Stimulated activated CD8-positive, alpha-beta memory T cell treated with anti-CD3 and anti-CD28 coated beads, Interleukin-15, amount 100 ng/mL, for 48 hours (primary cell): Measurements from ENCODE around the gene ACER3.
"Not testable (repeated sequence)": the region's sequence is repeated elsewhere in the genome, so short reads cannot be mapped to it uniquely, and the experiment has no call there.

Source experiments
- DNase-seq, 2 donors: peaks; one replicate each; pipeline ENCODE4 v3.0.0-alpha.2; 2020; ENCODE audit warnings: low read depth in 2 of 2

ACER3 gene

DNA sequence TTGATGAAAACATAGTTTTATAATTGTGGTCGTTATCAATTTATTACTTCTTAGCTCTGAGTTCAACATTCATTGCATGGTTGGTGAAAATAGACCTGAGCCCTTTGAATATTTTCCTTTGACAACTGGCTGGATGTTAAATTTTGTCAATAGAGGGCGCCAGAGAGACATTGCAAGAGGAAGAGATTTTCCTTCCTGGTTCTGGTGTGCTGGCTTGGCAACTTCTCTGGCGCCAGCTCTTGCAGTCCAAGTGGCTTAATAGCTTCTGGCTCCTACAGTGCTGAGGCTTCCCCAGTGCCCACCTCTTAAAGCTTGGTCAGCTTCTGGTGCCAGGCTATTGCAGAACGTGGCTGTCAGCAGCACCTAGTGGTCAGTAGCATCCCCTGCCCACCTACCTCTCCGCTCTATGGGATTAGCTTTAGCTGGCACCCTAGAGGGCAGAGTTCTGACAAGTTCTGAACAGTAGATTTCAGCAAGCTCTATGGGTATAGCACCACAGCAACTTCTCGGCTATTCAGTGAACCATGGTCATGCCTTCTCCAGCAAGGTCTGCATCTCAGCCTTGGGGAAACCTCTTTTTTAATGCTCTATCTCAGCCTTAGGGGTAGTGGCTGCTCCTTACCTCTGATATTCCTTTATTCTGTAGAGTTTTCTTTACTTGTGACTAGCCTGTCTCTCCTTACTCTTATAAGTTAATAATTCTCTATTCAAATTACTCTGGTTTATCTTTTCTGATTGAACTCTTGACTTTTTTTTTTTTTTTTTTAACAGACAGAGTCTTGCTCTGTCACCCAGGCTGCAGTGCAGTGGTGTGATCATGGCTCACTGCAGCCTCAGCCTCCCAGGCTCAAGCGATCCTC is 59.4 kb downstream of the ACER3 start:
- peak; percentile 8 to 19 for DNase-seq

GRCh38 chr11:76927160-76927559 is 66.4 kb downstream of the ACER3 start:
- DNase-seq, result no peak

DNA sequence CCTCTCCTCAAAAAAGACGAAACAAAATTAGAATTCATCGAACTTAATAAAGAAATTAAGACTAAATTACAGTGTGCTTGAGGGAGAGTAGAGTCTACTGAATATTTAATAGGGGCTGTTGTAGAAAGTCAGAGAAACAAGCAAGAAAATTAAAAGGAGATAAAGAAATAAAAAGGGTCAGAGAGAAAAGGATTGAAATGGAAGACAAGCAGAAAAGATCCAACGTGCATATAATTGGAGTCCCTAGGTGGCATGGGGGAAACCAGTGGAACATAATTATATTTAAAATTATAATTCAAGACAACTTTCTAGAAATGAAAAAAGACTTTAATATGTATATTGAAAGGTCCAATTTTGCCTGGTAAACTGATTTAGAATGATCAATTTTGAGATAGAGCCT is 74.3 kb downstream of the ACER3 start:
- no peak for DNase-seq

DNA sequence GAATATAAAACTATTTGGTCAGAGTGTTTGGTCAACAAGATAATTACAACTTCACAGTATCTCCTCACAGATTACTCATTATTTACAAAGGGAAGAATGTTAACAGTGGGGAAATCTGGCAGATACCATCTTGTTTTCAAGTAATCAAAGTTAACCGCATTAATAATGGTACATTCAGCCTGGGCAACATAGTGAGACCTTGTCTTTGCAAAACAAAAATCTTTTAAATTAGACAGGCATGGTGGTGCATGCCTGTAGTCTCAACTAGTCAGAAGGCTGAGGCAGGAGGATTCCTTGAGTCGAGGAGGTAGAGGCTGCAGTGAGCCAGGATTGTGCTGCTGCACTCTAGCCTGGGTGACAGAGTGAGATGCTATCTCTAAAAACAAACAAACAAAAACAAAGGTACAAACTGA is 78.5 kb downstream of the ACER3 start:
- DNase-seq, result no peak

GRCh38 chr11:76944225-76944624 is 83.5 kb downstream of the ACER3 start:
- no peak for DNase-seq

GRCh38 chr11:76946223-76946622 is 85.5 kb downstream of the ACER3 start:
- DNase-seq, result no peak

DNA sequence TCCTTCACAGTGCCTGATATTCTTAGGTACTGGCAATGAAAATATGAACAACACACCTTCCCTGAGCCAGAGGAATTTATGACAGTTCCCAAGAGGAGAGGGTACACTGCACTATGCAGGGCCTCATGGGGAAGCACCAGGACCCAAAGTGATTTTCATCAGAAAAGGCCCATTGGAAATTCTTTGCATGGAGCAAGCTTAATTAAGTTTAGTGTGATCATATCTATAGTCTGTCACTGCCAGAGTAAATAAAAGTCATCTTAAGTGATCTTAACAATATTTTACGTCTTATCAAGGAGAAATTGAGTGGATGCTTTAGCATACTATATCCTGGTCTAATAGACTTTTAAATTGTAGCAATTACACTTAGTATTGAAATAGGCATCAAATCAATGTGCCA is 86.5 kb downstream of the ACER3 start:
- no peak for DNase-seq

GRCh38 chr11:76947800-76948199 is 87.1 kb downstream of the ACER3 start:
- no peak for DNase-seq

DNA sequence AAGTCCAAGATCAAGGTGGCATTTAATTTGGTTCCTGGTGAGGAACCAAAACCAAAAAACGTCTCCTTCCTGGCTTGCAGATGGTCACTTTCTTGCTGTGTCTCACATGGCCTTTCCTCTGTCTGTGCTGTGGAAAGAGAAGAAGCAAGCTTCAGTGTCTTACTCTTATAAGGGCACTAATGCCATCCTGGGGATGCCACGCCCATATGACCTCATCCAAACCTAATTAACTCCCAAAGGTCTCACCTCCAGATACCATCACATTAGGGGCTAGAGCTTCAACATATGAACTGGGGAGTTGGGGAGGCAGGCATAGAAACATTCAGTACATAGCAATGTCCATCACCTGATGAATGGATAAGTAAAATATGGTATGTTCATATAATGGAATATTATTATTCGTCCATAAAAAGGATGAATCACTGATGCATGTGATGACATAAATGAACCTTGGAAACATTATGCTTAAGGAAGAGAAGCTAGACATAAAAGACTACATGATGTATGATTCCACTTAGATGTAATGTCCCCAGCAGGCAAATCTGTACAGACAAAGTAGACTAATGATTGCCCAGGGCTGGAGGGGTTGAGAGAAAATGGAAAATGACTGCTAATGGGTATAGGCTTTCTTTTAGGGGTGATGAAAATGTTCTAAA is 94.9 kb downstream of the ACER3 start:
- DNase-seq, result no peak

DNA sequence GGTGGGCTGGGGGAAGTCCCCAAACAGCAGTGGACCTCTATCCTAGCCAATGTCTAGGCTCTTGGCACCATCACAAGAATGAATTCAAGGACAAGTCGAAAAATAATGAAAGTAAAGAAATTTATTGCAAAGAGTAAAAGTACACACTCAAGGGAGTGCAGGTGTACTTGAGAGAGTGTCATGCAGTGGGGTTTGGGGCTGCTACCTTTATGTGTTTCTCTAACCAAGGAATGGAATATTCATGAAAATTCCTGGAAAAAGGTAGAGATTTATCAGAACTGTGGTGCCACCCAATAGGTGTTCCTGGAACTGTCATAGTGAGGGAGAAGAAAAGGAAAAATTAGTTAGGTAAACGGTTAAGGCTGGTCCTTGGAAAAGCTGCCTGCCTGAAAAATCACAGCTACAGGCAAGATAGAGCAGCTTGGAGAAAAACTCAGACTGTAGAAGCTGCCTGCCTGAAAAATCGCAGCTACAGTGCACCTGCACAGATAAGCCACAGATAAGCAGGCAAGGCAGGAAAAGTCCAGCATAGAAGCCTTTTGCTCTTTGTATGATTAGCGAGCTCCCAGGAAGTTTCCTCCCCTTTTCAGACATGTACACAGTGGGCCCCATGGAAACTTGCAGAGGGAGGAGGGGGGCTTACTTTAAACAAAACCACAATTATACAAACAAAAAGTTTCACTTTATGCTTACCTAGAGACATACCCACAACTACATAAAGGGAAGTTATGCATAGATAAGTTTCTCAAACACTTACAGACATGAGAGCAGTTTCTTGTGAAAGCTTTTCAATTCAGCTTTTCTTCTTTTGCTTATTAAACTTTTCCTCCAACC is 102.1 kb downstream of the ACER3 start:
- no peak for DNase-seq

DNA sequence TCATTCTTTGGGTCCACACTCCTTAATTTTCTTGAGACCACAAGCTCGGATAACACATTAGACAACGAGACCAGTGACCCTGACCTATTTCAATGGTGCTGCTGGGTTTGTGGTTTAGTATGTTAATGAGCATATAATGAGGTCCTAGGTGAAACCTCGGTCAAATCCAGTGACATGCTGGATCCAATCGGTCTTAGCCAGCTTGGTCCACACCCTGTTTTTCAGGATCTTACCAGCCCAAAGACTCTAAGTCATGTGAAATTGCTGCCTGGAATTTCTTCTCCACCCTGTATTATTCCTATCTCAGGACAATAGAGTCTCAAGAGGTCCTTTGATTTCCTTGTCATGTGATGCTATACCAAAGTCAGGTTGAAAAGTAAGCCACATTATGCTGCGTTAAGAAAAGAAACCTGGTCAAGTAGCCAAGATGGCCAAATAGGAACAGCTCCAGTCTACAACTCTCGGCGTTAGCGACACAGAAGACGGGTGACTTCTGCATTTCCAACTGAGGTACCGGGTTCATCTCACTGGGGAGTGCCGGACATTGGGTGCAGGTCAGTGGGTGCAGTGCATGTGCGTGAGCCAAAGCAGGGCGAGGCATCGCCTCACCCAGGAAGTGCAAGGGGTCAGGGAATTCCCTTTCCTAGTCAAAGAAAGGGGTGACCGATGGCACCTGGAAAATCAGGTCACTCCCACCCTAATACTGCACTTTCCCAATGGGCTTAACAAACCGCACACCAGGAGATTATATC is 102.9 kb downstream of the ACER3 start:
- not testable (repeated sequence) for DNase-seq

DNA sequence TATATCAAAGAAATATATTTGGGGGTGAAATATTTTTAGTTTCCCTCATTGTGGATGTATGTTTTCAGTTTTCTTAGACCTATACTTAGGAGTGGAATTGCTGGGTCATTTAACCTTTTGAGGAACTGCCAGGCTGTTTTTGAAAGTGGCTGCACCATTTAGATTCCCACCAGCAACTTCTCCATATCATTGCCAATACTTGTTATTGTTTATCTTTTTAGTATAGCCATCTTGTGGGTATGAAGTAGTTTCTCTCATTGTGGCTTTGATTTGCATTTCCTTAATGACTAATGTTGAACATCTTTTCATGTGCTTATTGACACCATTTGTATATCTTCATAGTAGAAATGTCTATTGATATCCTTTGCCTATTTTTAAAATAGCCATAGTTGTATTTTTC is 111.3 kb downstream of the ACER3 start:
- DNase-seq, result no peak

DNA sequence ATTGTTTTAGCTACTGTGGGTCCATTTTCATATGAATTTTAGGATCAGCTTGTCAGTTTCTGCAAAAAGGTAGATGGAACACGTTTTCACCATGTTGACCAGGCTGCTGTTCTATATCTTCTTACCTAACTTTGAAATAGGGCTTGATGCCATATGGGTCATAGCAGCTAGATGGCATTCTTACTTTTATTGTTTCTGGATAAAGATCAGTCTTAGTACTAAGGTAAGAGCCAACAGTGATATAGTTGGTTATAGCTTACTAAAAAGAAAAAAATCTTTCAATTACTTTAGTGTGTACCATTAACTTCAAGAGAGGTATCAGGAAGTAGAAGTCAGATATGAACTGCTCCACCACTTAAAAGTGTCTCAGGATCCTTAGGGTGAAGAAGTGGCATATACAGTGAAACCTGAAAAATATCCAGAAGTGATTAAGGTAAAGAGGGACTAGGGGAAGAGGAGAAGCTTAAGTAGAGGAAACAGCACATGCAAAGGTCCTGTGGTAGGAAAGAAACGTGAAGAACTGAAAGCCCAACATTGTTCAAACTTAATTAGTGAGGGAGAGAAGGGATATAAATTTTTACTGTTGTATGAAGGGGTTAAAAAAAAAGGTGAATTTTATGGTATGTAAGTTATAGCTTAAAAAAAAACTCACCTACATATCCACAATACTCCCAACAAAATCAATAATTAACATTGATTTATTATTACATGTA is 113.6 kb downstream of the ACER3 start:
- no peak for DNase-seq

GRCh38 chr11:76975513-76975912 is 114.8 kb downstream of the ACER3 start:
- DNase-seq, result no peak

DNA sequence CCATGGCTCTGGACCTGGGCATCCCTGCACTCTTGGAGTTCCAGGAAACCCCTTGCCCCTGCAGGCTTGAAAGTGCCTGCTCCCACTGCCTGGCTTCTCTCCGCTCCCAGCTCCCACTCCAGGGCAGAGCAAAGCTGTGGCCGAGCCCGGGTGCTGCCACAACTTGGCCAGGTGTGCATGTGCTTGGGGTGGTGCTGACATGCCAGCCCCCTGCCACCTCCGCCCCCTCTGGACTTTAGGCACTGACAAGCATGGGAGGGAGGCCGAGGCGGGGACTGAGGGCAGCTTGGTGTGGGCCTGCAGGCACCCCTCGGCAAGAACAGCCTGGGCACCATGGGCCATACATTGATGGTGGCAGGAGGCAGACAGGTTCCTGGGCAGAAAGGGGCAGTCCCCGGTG is 117.1 kb downstream of the ACER3 start:
- no peak for DNase-seq

- no peak for DNase-seq
Observed at GRCh38 chr11:76978239-76978638, 117.5 kb downstream of the ACER3 start.

DNA sequence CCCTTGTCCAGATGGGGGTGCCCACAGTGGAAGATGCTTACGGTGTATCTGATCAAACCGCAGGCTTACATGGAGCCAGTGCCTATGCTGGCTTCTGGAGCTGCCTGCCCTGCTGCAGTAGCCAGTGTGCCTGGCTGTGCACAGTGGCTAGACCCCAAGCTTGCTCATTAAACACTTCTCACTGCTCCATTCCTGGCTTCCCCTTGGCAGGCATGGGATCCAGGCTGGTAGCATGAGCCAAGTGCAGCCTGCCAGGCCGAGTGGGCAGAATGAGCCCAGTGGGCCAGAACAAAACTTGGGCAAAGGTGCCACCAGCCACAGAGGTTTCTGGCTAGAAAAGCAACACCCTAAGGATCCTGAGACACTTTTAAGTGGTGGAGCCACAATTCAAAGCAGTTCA is 118.1 kb downstream of the ACER3 start:
- no peak for DNase-seq

- DNase-seq, result no peak
Observed at GRCh38 chr11:76980196-76980595, 119.5 kb downstream of the ACER3 start.

DNA sequence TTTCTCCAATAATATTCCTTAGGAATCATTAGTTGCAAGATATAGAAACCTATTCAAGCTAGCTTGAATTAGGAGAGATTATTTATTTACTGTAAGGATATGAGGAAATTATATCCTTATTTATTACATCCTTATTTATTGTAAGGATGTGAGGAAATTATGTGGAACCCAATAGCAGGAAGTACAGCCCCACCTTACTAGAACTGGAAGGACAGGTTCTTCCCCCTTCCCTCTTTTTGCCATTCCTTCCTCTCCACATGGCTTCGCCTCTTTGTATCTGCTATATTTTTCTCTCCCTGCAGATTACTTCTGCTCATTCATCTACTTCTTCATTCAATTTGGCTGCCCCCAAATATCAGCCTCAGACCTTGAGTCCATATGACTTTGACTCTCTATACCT is 124.0 kb downstream of the ACER3 start:
- no peak for DNase-seq

- no peak for DNase-seq
Observed at GRCh38 chr11:76987203-76987602, 126.5 kb downstream of the ACER3 start.

DNA sequence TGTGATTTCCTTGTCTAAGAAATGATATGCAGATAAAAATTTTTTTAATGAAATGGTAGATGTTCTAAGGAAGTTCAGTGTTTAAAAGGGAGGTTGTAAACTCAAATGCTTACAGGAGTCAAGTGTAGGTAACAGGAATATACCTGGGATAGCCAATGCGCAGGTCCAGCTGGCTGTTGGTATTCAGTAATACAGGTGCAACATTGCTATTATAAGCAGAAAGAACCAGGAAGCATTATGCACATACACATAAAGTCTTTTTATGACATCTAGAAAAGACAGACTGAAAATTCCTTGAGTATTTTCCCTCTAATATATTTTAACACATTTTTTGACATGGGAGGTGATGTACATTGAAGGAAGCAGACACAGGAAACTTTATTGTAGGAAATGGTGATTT is 129.9 kb downstream of the ACER3 start:
- no peak for DNase-seq
